SK-N-SH (cell line): ENCODE measurements around the gene ATXN7L3. TPM values are rescaled to one million over a fixed set of nuclear protein-coding genes. Genes with fewer than 3 reads are reported as not detected.

Experiments
- CTCF ChIA-PET: fragments of 300-600, 350-600 bp; formaldehyde crosslinking; extraction: SDS; loops from one replicate; lab custom pipeline; 2021; lab: Yijun Ruan, JAX
- POLR2A ChIA-PET: fragments of 350-600 bp; sonication (Branson Sonifier 250); formaldehyde crosslinking; extraction: SDS; loops from one replicate; lab custom pipeline; 2020; ENCODE audit warnings: antibody characterized with exemption, inconsistent platforms; lab: Yijun Ruan, JAX
- DNase-seq: peaks from one replicate; pipeline ENCODE4 v3.0.0; 2012
- H2AFZ ChIP-seq: fragments of 200-600 bp; sonication (generic); 2 replicates; pipeline ENCODE4 v1.8.1; 2016; ENCODE audit warnings: antibody characterized with exemption, mild to moderate bottlenecking, low read depth
- H3F3A ChIP-seq: fragments of 200-600 bp; sonication (generic); replicated peaks from 2 replicates; pipeline ENCODE3; 2016; ENCODE audit warnings: antibody characterized with exemption, mild to moderate bottlenecking; ENCODE audit not compliant: insufficient read depth
- H3K27ac ChIP-seq, 2 experiments: fragments of 200-500 bp in 1 of 2; fragments of 200-600 bp in 1 of 2; sonication (Bioruptor generic) in 1 of 2; sonication (generic), shearing (Covaris generic) in 1 of 2; 2 replicates each; pipeline versions ENCODE4 v1.5.1 to v1.6.1; 2014 to 2016; ENCODE audit warnings: low read depth in 2 of 2, inconsistent platforms in 1 of 2, low read length in 1 of 2, mild to moderate bottlenecking in 1 of 2, mixed read lengths in 1 of 2
- H3K27me3 ChIP-seq: fragments of 200-600 bp; sonication (generic), shearing (Covaris generic); 2 replicates; pipeline ENCODE4 v1.6.1; 2016; ENCODE audit warnings: mixed run types; ENCODE audit not compliant: insufficient read depth
- H3K36me3 ChIP-seq, 2 experiments: fragments of 200-500 bp in 1 of 2; fragments of 200-600 bp in 1 of 2; sonication (Bioruptor generic) in 1 of 2; sonication (generic) in 1 of 2; replicated peaks in 1 of 2; 2 replicates each; pipeline versions ENCODE3 to v1.5.1; 2014 to 2016; ENCODE audit warnings: low read length in 1 of 2, mild to moderate bottlenecking in 1 of 2; ENCODE audit not compliant: insufficient read depth in 2 of 2, control insufficient read depth in 1 of 2
- H3K4me1 ChIP-seq, 2 experiments: fragments of 200-500 bp in 1 of 2; fragments of 200-600 bp in 1 of 2; sonication (Bioruptor generic) in 1 of 2; sonication (generic), shearing (Covaris generic) in 1 of 2; 2 replicates each; pipeline versions ENCODE4 v1.5.1 to v1.6.1; 2014 to 2016; ENCODE audit warnings: low read depth in 1 of 2, low read length in 1 of 2, mixed run types in 1 of 2; ENCODE audit not compliant: insufficient read depth in 2 of 2, control insufficient read depth in 1 of 2
- H3K4me2 ChIP-seq: fragments of 200-600 bp; sonication (generic), shearing (Covaris generic); 2 replicates; pipeline ENCODE4 v1.6.1; 2017; ENCODE audit warnings: mixed run types
- H3K4me3 ChIP-seq, 2 experiments: fragments of 200-500 bp in 1 of 2; fragments of 200-600 bp in 1 of 2; sonication (Bioruptor generic) in 1 of 2; sonication (generic), shearing (Covaris generic) in 1 of 2; 2 replicates each; pipeline versions ENCODE4 v1.5.1 to v1.8.1; 2014 to 2016; ENCODE audit warnings: low read depth in 2 of 2, inconsistent platforms in 1 of 2, low read length in 1 of 2, mild to moderate bottlenecking in 1 of 2, mixed read lengths in 1 of 2, moderate library complexity in 1 of 2
- H3K79me2 ChIP-seq: fragments of 200-600 bp; sonication (generic); 2 replicates; pipeline ENCODE4 v1.8.1; 2017; ENCODE audit warnings: mild to moderate bottlenecking; ENCODE audit not compliant: insufficient read depth
- H3K9ac ChIP-seq: fragments of 200-600 bp; sonication (generic); 2 replicates; pipeline ENCODE4 v1.6.1; 2017; ENCODE audit warnings: mixed run types
- H3K9me2 ChIP-seq: fragments of 200-600 bp; sonication (generic); 2 replicates; pipeline ENCODE4 v1.6.1; 2017; ENCODE audit warnings: mixed run types
- H3K9me3 ChIP-seq: fragments of 200-600 bp; sonication (generic); 2 replicates; pipeline ENCODE4 v1.6.1; 2017; ENCODE audit warnings: mixed run types, mild to moderate bottlenecking, moderate library complexity
- H4K20me1 ChIP-seq: fragments of 200-600 bp; sonication (generic); 2 replicates; pipeline ENCODE4 v1.6.1; 2017; ENCODE audit warnings: mild to moderate bottlenecking, mixed run types; ENCODE audit not compliant: insufficient read depth
- ELF1 ChIP-seq: IDR thresholded peaks from 2 replicates; pipeline ENCODE4 v1.4.0; 2012
- FOXJ3 ChIP-seq: sonication (generic); formaldehyde crosslinking; IDR thresholded peaks from 2 replicates; pipeline ENCODE4 v1.5.1; 2020; ENCODE audit warnings: mild to moderate bottlenecking, missing genetic modification reagents
- FOXM1 ChIP-seq: IDR thresholded peaks from 2 replicates; pipeline ENCODE4 v1.4.0; 2012; ENCODE audit warnings: low read depth, mild to moderate bottlenecking
- JUND ChIP-seq: IDR thresholded peaks from 2 replicates; pipeline ENCODE4 v1.4.0; 2012
- NFIC ChIP-seq: IDR thresholded peaks from 2 replicates; pipeline ENCODE4 v1.4.0; 2012; ENCODE audit warnings: borderline replicate concordance
- PBX3 ChIP-seq: IDR thresholded peaks from 2 replicates; pipeline ENCODE4; 2012
- POLR2AphosphoS5 ChIP-seq: IDR thresholded peaks from 2 replicates; pipeline ENCODE4 v1.6.1; 2012; ENCODE audit warnings: low read depth, low read length
- RXRA ChIP-seq: IDR thresholded peaks from 2 replicates; pipeline ENCODE4 v1.4.0; 2012; ENCODE audit warnings: low read depth, mild to moderate bottlenecking, borderline replicate concordance
- SIN3A ChIP-seq: IDR thresholded peaks from 2 replicates; pipeline ENCODE4 v1.6.1; 2012; ENCODE audit warnings: low read depth, mild to moderate bottlenecking, low read length, moderate library complexity, borderline replicate concordance
- TAF1 ChIP-seq: IDR thresholded peaks from 2 replicates; pipeline ENCODE4 v1.6.1; 2012; ENCODE audit warnings: low read depth, mild to moderate bottlenecking, low read length, moderate library complexity, borderline replicate concordance
- YY1 ChIP-seq: IDR thresholded peaks from 2 replicates; pipeline ENCODE4 v1.4.0; 2012; ENCODE audit warnings: low read depth, mild to moderate bottlenecking
- WGBS: methylation state at CpG from one replicate; pipeline ENCODE4 v1.1.6; 2017; ENCODE audit warnings: low lambda C conversion rate; 5-methylcytosine and 5-hydroxymethylcytosine counted together
- polyA plus RNA-seq, 3 experiments: library from polyadenylated mRNA; depleted of rRNA; stranded (reverse); fragments of >200 nt; gene quantifications; 2 replicates each; pipeline ENCODE4 v1.2.3, GENCODE V29; 2012
- TF ChIP-seq, protein P1 (sequence below): IDR thresholded peaks from 2 replicates; pipeline ENCODE4 v1.6.1; 2012; ENCODE audit warnings: mild to moderate bottlenecking, low read depth, low read length, moderate library complexity
- TF ChIP-seq, protein P2 (sequence below): fragments of 150-350 bp; IDR thresholded peaks from 2 replicates; pipeline ENCODE4 v1.6.1; 2017; ENCODE audit warnings: antibody characterized with exemption, low read length, low read depth, borderline replicate concordance

ATXN7L3 gene
- polyA plus RNA-seq, 1 of the 3 experiments (the other 2 are of a cell fraction), result 47.7 TPM

DNA sequence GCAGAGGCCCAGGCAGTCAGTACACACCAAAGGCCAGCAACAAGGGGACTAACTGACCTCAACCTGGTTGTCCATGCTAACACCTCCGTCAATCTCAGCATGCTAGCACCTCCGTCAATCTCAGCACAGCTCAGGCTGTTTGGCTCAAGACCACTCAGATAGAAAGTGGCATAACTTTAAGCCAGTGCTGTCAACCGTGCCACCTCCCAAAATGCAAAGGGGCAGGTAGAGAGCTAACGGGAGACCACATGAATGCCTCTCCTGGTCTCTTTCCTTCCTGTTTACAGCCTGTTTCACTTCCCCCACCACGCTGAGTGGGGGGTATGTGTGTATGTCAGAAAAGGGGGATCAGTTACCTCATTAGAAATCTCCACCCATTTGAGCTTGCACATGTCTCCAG lies 16.5 kb upstream of the ATXN7L3 start:
- TF ChIP-seq YY1, result no peak
- TF ChIP-seq SIN3A, result no peak
- TF ChIP-seq NFIC, result no peak
- TF ChIP-seq, protein P1, sequence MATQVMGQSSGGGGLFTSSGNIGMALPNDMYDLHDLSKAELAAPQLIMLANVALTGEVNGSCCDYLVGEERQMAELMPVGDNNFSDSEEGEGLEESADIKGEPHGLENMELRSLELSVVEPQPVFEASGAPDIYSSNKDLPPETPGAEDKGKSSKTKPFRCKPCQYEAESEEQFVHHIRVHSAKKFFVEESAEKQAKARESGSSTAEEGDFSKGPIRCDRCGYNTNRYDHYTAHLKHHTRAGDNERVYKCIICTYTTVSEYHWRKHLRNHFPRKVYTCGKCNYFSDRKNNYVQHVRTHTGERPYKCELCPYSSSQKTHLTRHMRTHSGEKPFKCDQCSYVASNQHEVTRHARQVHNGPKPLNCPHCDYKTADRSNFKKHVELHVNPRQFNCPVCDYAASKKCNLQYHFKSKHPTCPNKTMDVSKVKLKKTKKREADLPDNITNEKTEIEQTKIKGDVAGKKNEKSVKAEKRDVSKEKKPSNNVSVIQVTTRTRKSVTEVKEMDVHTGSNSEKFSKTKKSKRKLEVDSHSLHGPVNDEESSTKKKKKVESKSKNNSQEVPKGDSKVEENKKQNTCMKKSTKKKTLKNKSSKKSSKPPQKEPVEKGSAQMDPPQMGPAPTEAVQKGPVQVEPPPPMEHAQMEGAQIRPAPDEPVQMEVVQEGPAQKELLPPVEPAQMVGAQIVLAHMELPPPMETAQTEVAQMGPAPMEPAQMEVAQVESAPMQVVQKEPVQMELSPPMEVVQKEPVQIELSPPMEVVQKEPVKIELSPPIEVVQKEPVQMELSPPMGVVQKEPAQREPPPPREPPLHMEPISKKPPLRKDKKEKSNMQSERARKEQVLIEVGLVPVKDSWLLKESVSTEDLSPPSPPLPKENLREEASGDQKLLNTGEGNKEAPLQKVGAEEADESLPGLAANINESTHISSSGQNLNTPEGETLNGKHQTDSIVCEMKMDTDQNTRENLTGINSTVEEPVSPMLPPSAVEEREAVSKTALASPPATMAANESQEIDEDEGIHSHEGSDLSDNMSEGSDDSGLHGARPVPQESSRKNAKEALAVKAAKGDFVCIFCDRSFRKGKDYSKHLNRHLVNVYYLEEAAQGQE, result no peak
- TF ChIP-seq FOXM1, result no peak
- TF ChIP-seq RXRA, result no peak
- TF ChIP-seq FOXJ3, result no peak
- TF ChIP-seq JUND, result no peak
- no peak for TF ChIP-seq PBX3
- TF ChIP-seq POLR2AphosphoS5, result no peak
- no peak for TF ChIP-seq ELF1
- no peak for TF ChIP-seq TAF1
- TF ChIP-seq, protein P2, sequence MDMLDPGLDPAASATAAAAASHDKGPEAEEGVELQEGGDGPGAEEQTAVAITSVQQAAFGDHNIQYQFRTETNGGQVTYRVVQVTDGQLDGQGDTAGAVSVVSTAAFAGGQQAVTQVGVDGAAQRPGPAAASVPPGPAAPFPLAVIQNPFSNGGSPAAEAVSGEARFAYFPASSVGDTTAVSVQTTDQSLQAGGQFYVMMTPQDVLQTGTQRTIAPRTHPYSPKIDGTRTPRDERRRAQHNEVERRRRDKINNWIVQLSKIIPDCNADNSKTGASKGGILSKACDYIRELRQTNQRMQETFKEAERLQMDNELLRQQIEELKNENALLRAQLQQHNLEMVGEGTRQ, result no peak

More for the DNA sequence above, 16.5 kb upstream of the ATXN7L3 start:
- Histone ChIP-seq H3K36me3 (peaks cover 30 to 51% of the 10 kb centered on the region in 2 experiments), H2AFZ (no peak overlapping the region), H4K20me1 (peaks cover 31% of the 10 kb centered on the region), H3K27me3 (no peaks in the 10 kb centered on the region), H3F3A (peaks cover 6% of the 10 kb centered on the region), H3K9me3 (no peaks in the 10 kb centered on the region), H3K27ac (no peak overlapping the region), H3K9me2 (no peaks in the 10 kb centered on the region), H3K79me2 (peaks cover 47% of the 10 kb centered on the region), H3K4me2 (no peak overlapping the region), H3K4me3 (no peak overlapping the region), H3K9ac (no peak overlapping the region), H3K4me1 (peaks cover 12% of the 10 kb centered on the region in 2 experiments; a peak in 3 of 4 replicates)
- POLR2A ChIA-PET, result interaction anchor here (1.5 kb wide), 1 partner anchor 104 kb away, joined by 9 read pairs; no protein-coding TSS in a partner anchor
- CTCF ChIA-PET, result interaction anchor here (0.6 to 5.7 kb wide), 6 partner anchors 10 to 135 kb away, joined by 3 to 61 read pairs (median 8); partner anchors contain the start of genes ATXN7L3 and GRN
- 92% methylated on average over 4 of the region's 5 CpGs for WGBS
- DNase-seq, result no peak
